ENCODE measurements around the gene HDHD3.
A peak's percentile ranks its signal among the peaks of the same experiment; 100 is the strongest.

Gene HDHD3

GRCh38 chr9:113361304-113362018 lies 15.3 kb downstream of the HDHD3 start:
- no peak for DNase-seq

DNA sequence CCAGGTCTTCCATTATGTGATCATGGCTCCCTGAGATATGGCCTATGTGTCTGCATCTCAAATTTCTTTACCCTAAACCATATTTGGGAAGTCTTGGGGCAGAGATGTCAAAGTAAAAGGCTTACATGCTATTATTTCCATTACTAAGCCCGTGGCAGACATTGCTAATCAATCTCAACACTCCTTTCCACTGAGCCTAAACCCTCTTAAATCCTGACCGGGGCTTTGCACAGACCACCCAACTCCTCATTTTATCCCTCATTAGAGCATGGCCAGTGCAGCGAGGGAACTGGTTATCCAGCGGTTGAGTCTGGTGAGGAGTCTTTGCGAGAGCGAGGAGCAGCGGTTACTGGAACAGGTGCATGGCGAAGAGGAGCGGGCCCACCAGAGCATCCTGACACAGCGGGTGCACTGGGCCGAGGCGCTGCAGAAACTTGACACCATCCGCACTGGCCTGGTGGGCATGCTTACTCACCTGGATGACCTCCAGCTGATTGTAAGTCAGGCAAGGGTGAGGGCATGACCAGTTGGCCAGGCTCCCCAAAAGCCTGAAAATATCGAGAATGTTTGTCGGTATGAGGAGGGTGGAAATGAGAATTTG lies 16.4 kb downstream of the HDHD3 start:
- no peak for DNase-seq

DNA sequence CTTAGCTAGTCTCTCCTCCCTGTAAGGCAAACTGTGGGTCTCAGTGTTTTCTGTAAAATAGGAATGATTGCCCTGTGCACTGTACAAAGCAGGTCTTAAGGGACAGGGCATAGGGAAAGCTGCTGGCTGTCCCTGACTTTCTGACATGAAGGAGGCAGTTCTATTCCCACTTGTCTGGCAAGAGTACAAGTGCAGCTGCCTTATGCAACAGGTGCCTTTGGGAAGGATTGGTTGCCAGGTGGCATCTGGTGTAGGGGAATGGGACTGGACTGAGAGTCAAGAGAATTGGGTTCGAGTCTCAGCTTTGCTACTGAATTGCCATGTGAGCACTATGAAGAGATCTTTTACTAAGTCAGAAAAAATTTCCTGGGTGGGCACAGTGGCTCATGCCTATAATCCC lies 17.4 kb downstream of the HDHD3 start:
- DNase-seq, result no peak

DNA sequence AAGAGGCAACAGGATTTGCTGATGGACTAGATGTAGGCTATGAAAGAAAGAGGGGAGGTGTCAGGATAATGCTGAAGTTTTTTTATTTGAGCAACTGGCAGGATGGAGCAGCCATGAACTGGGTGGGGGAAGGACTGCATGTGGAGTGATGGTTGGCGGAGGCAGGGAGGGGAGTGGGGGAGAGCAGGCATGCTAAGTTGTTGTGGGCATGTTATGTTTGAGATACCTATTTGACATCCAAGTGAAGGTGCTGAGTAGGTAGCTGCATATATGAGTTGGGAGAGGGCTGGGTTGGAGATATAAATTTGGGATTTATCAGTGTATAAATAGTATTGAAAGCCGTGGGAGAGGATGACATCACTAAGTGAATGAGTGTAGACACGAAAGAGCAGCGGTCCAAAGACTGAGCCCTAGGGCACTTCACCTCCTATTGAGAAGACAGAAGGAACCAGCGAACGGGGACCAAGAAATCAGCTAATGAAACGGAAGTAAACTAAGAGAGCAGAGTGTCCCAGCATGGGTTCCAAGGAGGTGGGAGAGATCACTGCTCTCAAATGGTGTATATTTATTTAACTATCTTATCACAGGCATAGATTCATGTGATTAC lies 20.0 kb downstream of the HDHD3 start:
- DNase-seq, result no peak

DNA sequence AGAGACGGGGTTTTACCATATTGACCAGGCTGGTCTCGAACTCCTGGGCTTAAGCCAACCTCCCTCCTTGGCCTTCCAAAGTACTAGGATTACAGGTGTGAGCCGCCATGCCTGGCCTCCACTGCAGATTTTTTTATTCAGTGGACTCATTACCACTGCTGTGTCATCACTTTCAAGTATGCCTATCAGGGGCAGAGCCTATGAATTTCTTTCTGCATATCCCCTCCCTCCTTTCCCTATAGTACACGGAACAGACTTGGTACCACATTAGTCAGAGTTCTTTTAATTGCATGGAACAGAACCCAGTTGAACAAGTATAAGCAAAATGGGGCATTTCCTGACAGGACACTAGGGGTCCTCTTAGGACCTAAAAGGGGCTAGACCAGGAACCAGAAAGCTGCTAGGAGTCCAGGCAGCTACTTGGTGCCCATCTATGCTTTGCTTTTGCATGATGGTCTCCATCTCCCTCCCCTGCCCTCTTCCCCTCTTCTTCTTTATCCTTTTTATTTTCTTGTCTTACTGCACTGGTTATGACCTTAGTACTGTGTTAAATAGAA lies 21.7 kb downstream of the HDHD3 start:
- no peak for DNase-seq

GRCh38 chr9:113352411-113352810 lies 24.4 kb downstream of the HDHD3 start:
- DNase-seq, result no peak

DNA sequence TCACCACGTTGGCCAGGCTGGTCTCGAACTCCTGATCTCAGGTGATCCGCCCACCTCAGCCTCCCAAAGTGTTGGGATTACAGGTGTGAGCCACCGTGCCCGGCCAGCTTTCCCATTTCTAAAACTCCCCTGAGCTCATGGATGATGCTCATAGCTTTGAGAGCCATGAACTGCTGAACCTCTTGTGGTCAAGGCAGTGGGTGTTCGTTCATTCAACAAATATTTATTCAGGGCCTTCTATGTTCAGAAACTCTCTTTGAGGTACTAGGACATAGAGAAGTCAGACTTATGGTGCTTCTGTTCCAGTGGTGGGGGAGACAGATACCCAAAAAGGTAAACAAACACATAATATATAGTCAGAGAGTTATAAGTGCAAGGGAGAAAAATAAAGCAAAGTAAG lies 24.8 kb downstream of the HDHD3 start:
- DNase-seq, result no peak

GRCh38 chr9:113350937-113351336 lies 25.8 kb downstream of the HDHD3 start:
- no peak for DNase-seq

GRCh38 chr9:113350107-113350661 lies 26.6 kb downstream of the HDHD3 start:
- DNase-seq, result no peak

GRCh38 chr9:113349445-113350094 lies 27.2 kb downstream of the HDHD3 start, which contains the start of gene BSPRY:
Gene BSPRY, plus strand, starts transcription at chr9:113349541. Its CDS starts 39 bp downstream, at chr9:113349580.
- no peak for DNase-seq

DNA sequence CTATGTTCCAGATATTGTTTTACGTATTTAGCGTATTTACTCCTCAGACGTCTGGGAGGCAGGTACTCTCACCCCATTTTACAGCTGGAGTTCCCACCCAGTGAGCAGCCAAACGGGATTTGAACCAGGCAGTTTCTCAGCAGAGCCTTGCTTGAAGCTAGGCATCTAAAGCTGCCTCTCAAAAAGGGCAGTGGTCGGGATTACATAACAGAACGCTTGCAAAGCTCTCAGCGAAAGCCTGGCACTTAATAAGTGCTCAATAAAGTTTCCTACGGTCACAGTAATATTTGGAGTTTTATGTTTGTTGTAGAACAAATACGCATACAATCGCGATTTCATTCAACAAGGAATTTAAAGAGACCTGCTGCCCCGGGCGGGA lies 27.7 kb downstream of the HDHD3 start:
- DNase-seq, result no peak

- no peak for DNase-seq
Measured at GRCh38 chr9:113348437-113348836, 28.3 kb downstream of the HDHD3 start.

GRCh38 chr9:113345671-113346070 lies 31.1 kb downstream of the HDHD3 start:
- DNase-seq, result no peak

- no peak for DNase-seq
Measured at GRCh38 chr9:113345190-113345589, 31.6 kb downstream of the HDHD3 start.

DNA sequence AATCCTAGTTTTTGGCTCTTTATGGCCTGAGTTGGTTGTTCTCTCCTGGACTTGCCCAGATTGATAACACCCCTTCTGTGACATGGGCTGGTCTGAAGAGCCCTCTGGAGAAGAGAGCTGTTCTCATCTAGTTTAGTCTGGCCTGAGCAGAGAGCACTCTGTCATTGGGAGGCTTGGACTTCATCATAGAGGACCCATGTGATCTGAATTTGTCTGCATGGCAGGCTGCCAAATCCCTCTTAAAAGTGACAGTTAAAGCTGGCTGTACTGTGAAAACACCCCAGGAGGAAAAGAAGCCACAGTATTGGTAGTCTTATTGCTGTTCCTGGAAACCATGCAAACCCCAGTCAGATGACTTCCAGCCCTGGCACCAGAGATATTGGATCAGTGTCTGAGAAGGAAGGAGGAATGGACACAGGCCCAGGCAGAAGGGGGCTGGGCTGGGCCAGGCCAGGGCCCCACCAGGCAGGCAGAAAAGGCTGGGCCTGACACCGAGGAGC lies 33.0 kb downstream of the HDHD3 start:
- DNase-seq, result peak; percentile 43

DNA sequence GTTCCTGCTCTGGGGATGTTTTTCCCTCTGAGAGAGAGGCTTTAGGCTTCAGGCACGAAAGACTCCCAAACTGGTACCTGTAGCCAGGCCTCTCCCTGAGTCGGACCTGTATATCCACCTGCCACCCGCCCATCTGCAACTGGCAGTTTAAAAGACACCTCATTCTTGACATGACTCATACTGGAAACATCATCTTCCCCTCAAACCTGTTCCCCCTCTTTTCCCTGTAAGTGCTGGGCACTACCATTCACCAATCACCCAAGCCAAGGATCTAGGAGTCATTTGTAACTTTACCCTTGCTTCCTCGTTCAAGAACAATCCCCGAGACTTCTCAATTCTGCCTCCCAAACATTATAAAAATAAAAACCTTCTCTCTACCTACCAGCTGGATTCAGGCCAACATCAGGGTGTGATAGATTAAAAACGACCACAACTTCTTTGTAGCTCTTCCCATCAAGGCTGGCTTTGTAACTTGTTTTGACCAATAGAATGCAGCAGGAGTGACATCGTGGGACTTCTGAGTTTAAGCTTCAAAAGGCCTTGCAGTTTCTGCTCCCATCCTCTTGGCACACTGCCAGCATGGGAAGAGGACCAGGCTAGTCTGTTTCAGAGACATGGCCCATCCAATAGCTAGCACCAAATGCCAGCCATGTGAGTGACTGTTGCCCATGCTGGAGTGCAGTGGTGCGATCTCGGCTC lies 34.9 kb downstream of the HDHD3 start:
- DNase-seq, result no peak

DNA sequence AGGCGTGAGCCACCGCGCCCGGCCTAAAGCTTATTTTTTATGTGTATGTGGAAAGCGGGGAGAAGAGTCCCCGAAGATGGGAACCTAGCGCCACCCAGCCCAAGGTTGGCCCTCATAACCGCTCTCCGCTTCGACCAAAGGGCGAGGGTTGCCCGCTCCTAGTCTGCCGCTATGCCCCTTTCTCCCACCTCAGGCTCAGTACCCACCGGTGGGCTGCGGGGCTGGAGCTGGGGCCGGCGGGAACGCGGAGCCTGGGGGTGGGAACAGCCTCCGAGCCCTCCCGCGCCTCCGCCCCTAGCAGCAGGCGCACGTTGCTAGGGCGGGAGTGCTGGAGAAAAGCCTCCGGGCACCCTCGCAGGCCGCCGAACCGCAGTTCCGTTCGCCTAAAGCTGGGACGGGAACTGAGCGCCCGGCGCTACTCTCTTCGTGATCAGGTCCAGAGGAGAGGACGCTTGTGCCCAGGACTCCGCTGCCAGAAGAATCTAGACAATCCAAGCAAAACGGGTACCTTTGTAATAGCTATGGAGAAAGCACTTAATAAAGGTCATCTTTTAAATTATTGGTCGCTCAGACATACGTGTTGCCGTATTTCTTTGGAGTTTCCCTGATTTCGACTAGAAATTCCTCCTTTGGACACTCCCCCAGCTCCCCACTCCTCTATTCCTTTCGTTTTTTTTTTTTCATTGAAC lies 36.6 kb downstream of the HDHD3 start, which contains the start of gene WDR31:
WDR31 (minus strand) TSS at position 265 of the 689 bp plus-strand sequence. CDS start 8,253 bp downstream, outside the sequence.
- DNase-seq, result no peak

GRCh38 chr9:113337714-113338113 lies 39.1 kb downstream of the HDHD3 start:
- no peak for DNase-seq

DNA sequence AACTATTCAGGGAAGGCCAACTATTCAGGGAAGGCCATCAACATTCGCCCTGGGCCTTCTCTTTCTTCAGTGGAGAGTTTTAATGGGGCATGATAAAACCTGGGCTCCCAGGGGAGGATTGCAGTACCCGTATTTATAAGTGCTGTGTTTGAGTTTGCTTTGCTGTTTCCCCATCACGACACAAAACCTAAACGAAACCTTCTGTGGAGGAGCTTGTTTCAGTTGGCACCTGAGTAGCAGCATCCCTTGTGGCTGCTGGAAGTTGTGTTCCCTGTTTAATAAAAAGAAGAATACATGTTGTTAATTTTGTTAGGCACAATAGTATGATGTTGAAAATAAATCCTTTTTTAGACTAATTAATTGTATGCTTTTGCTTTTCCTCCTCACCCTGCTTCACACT lies 45.0 kb downstream of the HDHD3 start:
- DNase-seq, result no peak

DNA sequence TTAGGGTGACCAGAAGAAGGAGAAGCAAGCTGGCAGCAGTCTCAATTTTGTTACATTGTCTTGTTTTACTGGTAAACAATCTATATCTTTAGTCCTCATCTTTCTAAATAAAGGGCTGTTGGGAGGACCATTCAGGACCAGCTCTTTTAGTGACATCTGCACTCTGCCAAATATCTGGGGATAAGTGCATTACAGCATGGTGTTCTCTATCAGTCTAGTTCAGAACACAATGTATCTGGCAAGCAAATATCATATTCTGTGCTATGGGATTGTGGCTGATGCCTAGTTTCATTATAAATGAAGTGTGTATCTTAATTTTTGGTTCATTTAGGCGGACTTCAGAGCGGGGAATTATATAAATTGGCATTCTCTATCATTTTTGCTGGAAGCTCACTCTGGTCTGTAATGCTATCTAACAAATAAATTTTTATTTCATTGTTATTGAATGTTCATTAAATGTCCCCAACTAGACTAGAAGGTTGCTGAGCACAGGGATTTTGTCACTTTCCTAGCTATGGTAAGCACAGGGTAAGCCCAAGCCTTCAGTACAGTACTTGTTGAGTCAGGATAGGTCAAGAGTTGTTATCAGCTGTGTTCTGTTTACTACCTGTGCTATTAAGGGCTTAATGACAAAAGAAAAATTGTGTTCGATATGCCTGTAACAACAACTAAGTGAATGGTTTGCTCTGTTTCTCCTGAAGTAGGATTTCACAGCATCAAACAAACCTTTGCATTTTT lies 48.6 kb downstream of the HDHD3 start:
- DNase-seq, result no peak

DNA sequence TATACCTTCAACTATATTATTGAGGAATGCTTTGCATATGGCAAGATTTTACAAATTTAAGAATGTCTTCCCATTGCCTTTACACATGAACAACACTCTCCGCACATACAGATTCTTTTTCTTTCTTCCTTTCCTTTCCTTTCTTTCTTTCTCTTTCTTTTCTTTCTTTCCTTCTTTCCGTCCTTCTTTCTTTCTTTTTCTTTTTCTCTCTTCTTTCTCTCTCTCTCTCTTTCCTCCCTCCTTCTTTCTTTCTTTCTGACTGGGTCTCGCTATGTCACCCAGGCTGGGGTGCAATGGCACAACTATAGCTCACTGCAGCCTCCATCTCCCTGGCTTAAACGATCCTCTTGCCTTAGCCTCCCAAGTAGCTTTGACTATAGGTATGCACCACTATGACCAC lies 50.6 kb downstream of the HDHD3 start:
- no peak for DNase-seq
